Raji (cell line): ENCODE data around the gene FGF14.

Experiments used
- POLR2A ChIP-seq: IDR thresholded peaks from 2 replicates; pipeline ENCODE4 v1.6.1; 2011; ENCODE audit warnings: low read depth, low read length, control low read depth; ENCODE audit not compliant: insufficient read depth

The FGF14 gene

GRCh38 chr13:102386461-102386860 lies 15.4 kb downstream of the FGF14 start:
- no peak for TF ChIP-seq POLR2A

- TF ChIP-seq POLR2A = no peak
Observed at GRCh38 chr13:102380012-102380411, 21.8 kb downstream of the FGF14 start.

DNA sequence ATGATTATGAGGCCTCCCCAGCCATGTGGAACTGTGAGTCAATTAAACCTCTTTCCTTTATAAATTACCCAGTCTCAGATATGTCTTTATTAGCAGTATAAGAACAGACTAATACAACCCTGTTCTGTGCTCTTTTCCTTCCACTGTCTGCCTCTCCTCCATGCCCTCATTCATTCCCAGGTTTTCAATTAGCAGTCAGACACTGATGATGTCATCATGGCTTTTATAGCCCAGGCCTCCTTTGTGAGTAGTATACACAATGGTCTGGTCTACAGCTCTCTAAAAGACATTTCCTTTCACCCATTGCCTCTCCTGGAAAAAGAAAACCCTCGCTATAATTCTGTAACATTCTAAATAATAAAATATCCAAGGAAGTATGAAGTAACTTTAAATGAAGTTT lies 25.5 kb downstream of the FGF14 start:
- no peak for TF ChIP-seq POLR2A

- no peak for TF ChIP-seq POLR2A
Observed at GRCh38 chr13:102374726-102375125, 27.1 kb downstream of the FGF14 start.

- TF ChIP-seq POLR2A = no peak
Observed at GRCh38 chr13:102374233-102374632, 27.6 kb downstream of the FGF14 start.

- no peak for TF ChIP-seq POLR2A
Observed at GRCh38 chr13:102373221-102373620, 28.6 kb downstream of the FGF14 start.

- TF ChIP-seq POLR2A = no peak
Observed at GRCh38 chr13:102369302-102369701, 32.5 kb downstream of the FGF14 start.

- TF ChIP-seq POLR2A = no peak
Observed at GRCh38 chr13:102367836-102368235, 34.0 kb downstream of the FGF14 start.

GRCh38 chr13:102361113-102361512 lies 40.7 kb downstream of the FGF14 start:
- TF ChIP-seq POLR2A = no peak

DNA sequence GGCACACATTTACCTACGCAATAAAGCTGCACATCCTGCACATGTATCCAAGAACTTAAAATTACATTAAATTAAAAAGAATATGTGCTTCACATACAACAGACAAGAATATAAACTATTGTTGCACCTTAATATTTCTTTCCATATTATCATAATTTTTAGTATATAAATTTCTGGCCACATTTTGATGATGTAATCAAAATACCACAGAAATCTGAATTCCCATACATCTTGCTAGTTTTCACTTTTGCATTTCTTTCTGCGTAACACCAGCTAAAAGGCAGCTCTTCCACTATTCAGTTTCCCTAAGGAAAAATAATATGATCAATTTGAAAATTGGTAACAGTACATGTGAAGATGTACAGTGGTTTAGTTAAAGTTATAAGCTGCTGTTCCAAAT lies 42.6 kb downstream of the FGF14 start:
- no peak for TF ChIP-seq POLR2A

DNA sequence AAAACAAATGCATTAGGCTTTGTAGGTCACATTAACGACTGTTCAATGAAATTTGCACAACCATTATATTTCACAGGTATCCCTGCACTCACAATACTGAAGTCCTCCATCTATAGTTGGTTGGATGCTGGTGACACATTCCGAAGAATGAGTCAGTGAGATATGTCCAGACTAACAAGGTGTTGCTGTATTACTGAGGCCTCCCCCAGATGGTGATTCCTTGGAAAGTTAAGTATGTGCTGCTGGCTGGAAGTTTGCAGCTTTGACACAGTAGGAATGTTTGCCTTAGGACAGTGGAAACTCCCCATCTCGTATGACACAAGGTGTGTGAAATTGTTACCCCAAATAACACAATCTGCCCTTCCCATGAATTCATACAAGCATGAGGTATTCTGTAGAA lies 46.6 kb downstream of the FGF14 start:
- TF ChIP-seq POLR2A = no peak

DNA sequence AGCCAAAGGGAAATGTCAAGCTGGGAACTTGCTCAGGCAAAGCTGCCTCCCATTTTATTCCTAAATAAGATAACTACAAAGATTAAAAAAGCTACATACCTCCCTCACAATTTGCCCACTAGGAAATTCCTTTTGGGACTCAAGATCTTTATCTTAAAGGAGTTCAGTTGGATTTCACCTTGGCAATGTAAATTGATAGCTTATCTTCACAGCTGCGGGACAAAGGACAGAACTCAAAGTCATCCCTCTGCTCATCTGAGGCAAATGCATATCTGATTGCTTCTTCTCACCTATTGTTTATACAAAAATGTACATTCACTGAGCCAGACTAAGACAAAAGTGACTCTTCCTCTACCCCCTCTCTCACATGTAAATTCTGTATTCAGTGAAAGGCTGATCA lies 47.8 kb downstream of the FGF14 start:
- no peak for TF ChIP-seq POLR2A

DNA sequence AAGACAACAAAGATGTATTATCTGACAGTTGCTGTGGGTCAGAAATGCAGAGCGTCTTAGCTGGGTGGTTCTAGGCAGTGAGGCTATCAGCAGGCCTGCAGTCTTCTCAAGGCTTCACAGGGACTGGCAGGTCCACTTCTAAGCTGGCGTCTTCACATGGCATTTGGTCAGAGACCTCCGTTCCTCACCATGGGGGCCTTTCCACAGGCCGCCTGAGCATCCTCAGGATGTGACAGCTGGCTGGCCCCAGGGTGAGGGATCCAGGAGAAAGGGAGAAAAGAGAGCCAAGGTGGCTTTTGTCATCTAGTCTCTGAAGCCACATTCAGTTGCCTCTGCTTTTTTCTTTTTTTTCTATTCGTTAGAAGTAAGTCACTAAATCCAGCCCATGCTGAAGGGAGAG lies 50.3 kb downstream of the FGF14 start:
- no peak for TF ChIP-seq POLR2A

DNA sequence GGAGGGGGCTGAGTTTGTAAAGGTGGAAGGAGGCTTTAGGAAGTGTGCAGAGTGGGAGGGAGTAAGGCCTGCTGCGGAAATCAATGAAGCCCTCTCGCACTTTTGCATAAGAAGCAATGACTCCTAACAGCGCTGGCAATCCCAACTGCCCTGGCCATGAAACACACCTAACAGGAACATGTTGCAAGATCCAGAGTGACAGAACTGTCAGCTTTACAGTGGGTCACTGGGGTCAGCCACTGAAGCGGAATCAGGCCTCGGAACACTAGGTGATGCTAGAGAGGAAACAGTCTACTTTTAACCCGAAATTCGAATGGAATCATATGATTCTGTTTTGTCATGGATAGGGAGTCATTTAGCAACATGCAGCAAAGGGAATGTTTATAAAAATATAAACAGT lies 54.4 kb downstream of the FGF14 start:
- TF ChIP-seq POLR2A = no peak

DNA sequence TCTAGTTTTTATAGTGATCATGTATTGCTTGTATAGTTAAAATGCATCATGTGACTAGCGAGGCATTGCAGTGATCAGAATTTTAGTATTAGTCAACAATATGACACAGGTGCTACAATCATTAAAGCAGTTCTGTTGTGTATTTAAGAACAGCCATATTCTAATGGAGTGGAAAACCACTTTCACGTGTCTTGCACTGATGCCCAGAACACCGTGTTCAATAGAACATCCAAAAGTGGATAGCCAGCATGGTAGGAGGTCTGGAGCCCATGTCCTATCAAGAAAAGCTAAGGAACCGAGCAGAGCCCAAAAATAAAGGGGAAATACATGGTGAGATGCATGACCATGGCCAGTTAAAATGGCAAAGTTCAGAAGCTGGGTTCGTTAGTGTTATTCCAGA lies 55.1 kb downstream of the FGF14 start:
- TF ChIP-seq POLR2A = no peak

DNA sequence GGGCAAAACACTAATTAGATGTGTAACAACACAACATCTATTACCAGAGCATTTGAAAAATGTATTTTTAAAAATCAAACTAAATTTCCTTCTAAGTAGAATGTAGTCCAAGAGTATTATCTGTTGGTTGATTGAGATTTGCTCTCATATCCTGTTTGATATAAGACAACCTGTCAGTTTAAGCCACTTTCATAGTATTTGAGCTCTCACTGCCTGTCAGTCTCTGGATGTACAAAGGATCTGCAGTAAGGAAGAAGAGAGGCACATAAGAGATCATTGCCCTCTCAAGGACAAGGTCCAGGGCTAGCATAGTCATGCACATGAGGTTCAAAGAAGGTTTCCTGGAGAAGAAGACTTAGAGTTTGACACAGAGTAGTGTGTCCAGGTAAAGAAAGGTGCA lies 57.4 kb downstream of the FGF14 start:
- TF ChIP-seq POLR2A = no peak

DNA sequence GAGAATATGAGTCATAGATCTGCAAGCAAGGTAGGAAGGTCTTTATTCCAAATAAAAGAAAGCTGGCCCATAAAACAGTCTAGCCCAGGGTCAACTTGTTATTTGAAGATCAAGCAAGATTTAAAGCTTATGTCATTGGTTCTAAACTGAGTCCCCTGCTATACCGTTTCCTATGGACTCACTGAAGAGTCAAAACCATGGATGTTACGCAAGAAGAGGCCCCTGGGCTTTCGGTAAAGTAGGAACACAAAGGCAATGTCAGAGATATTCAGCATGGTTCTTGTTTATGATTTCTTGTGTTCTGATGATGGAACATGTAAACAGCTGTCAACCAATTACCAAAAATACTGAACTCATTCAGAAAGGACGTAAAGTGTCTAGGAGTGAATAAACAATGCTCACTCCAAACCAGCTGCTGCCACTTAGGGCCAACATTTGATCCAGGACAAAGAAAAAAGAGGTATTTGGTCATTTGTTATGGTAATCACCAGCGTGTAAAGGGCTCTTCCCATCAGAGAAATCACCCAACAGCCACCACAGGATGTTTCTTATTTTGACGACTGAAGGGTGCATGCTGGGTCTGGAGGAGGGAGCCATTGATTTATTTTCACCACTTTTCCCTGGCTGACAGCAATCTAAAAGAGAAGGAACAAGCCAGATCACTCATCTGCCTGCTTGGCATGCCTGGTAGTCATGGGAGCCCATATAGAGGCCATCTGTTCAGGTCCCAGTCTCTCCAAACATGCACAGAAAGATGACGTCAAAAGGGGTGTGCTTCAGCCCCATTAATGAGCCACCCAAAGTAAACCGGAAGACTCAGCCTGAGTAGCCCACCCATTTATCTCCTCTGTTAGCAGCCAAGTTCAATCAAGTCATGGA lies 68.3 kb downstream of the FGF14 start:
- TF ChIP-seq POLR2A = no peak
